ENCODE data around the gene LRGUK. TPM values are rescaled to one million over a fixed set of nuclear protein-coding genes. Genes with fewer than 3 reads are reported as not detected.

Gene LRGUK
- total RNA-seq, 1 donor from 2014 or later = 0.20 TPM

GRCh38 chr7:134278502-134279153 is 151.5 kb downstream of the LRGUK start:
- H3K36me3 Mint-ChIP-seq (ENCODE audit: low read depth) = no peaks in the 10 kb centered on the region
- H3K9me3 Mint-ChIP-seq (ENCODE audit: low read depth) = peaks cover 2% of the 10 kb centered on the region
- no peak overlapping the region for H3K4me3 Mint-ChIP-seq (ENCODE audit: unreplicated experiment)
- DNase-seq (ENCODE audit: low spot score) = no peak
- H3K4me1 Mint-ChIP-seq (ENCODE audit: low read depth) = no peaks in the 10 kb centered on the region
- TF ChIP-seq CTCF (IDR thresholded peaks at IDR 0.05) = no peak
- peaks cover 18% of the 10 kb centered on the region for H3K27me3 Mint-ChIP-seq (ENCODE audit: low read depth)
- no peak overlapping the region for H3K27ac Mint-ChIP-seq (ENCODE audit: unreplicated experiment)

GRCh38 chr7:134279336-134279735 is 152.2 kb downstream of the LRGUK start:
- DNase-seq (ENCODE audit: low spot score) = no peak
- Mint-ChIP-seq H3K27me3 (ENCODE audit: low read depth) (peaks cover 20% of the 10 kb centered on the region), H3K4me1 (ENCODE audit: low read depth) (no peaks in the 10 kb centered on the region), H3K27ac (ENCODE audit: unreplicated experiment) (no peak overlapping the region), H3K9me3 (ENCODE audit: low read depth) (peaks cover 2% of the 10 kb centered on the region), H3K36me3 (ENCODE audit: low read depth) (no peaks in the 10 kb centered on the region), H3K4me3 (ENCODE audit: unreplicated experiment) (no peak overlapping the region)
- no peak for TF ChIP-seq CTCF (IDR thresholded peaks at IDR 0.05)

- Mint-ChIP-seq H3K4me1 (ENCODE audit: low read depth) (no peaks in the 10 kb centered on the region), H3K9me3 (ENCODE audit: low read depth) (peaks cover 2% of the 10 kb centered on the region), H3K27me3 (ENCODE audit: low read depth) (peaks cover 19% of the 10 kb centered on the region), H3K36me3 (ENCODE audit: low read depth) (no peaks in the 10 kb centered on the region), H3K27ac (ENCODE audit: unreplicated experiment) (no peak overlapping the region), H3K4me3 (ENCODE audit: unreplicated experiment) (no peak overlapping the region)
- TF ChIP-seq CTCF (IDR thresholded peaks at IDR 0.05) = no peak
- DNase-seq (ENCODE audit: low spot score) = no peak
Observed at GRCh38 chr7:134279898-134280297, 152.8 kb downstream of the LRGUK start.

GRCh38 chr7:134280508-134280907 is 153.4 kb downstream of the LRGUK start:
- Mint-ChIP-seq H3K9me3 (ENCODE audit: low read depth) (peaks cover 2% of the 10 kb centered on the region), H3K27ac (ENCODE audit: unreplicated experiment) (no peak overlapping the region), H3K36me3 (ENCODE audit: low read depth) (no peaks in the 10 kb centered on the region), H3K4me3 (ENCODE audit: unreplicated experiment) (no peak overlapping the region), H3K27me3 (ENCODE audit: low read depth) (peaks cover 16% of the 10 kb centered on the region), H3K4me1 (ENCODE audit: low read depth) (no peaks in the 10 kb centered on the region)
- TF ChIP-seq CTCF (IDR thresholded peaks at IDR 0.05) = no peak
- DNase-seq (ENCODE audit: low spot score) = no peak

- H3K27me3 Mint-ChIP-seq (ENCODE audit: low read depth) = peaks cover 23% of the 10 kb centered on the region
- no peak for TF ChIP-seq CTCF (IDR thresholded peaks at IDR 0.05)
- peaks cover 2% of the 10 kb centered on the region for H3K9me3 Mint-ChIP-seq (ENCODE audit: low read depth)
- H3K36me3 Mint-ChIP-seq (ENCODE audit: low read depth) = no peaks in the 10 kb centered on the region
- DNase-seq (ENCODE audit: low spot score) = no peak
- no peak overlapping the region for H3K4me3 Mint-ChIP-seq (ENCODE audit: unreplicated experiment)
- no peaks in the 10 kb centered on the region for H3K4me1 Mint-ChIP-seq (ENCODE audit: low read depth)
- no peak overlapping the region for H3K27ac Mint-ChIP-seq (ENCODE audit: unreplicated experiment)
Observed at GRCh38 chr7:134284011-134284410, 156.9 kb downstream of the LRGUK start.

All from chondrocyte (in vitro differentiated cells).